GM12874 (cell line): ENCODE measurements around the gene CDH4.

ENCODE experiments used
- TF ChIP-seq, protein P1 (sequence below): IDR thresholded peaks from 2 replicates; pipeline ENCODE4 v1.5.1; 2011; ENCODE audit warnings: low read depth, mild to moderate bottlenecking, control low read depth, low read length, moderate library complexity; ENCODE audit not compliant: insufficient read depth

The CDH4 gene

DNA sequence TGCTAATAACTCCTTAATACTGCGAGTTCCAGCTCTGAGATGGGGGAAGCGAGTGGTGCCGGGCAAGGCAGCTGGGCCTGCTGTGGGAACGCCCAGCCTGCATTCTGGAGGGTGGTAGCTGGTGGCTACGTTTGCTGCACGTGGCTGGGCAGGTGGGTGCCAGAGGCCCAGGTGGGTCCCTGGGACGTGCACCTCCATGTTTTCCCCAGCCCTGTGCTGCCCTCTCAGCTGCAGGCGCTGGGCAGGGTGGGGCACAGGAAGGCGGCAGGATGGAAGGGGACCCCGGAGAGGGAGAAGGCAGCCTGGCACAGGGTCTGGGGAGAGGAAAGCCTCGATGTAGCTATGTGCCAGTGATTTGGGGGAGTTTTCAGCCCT is 388.8 kb downstream of the CDH4 start:
- TF ChIP-seq, protein P1, sequence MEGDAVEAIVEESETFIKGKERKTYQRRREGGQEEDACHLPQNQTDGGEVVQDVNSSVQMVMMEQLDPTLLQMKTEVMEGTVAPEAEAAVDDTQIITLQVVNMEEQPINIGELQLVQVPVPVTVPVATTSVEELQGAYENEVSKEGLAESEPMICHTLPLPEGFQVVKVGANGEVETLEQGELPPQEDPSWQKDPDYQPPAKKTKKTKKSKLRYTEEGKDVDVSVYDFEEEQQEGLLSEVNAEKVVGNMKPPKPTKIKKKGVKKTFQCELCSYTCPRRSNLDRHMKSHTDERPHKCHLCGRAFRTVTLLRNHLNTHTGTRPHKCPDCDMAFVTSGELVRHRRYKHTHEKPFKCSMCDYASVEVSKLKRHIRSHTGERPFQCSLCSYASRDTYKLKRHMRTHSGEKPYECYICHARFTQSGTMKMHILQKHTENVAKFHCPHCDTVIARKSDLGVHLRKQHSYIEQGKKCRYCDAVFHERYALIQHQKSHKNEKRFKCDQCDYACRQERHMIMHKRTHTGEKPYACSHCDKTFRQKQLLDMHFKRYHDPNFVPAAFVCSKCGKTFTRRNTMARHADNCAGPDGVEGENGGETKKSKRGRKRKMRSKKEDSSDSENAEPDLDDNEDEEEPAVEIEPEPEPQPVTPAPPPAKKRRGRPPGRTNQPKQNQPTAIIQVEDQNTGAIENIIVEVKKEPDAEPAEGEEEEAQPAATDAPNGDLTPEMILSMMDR = no peak

DNA sequence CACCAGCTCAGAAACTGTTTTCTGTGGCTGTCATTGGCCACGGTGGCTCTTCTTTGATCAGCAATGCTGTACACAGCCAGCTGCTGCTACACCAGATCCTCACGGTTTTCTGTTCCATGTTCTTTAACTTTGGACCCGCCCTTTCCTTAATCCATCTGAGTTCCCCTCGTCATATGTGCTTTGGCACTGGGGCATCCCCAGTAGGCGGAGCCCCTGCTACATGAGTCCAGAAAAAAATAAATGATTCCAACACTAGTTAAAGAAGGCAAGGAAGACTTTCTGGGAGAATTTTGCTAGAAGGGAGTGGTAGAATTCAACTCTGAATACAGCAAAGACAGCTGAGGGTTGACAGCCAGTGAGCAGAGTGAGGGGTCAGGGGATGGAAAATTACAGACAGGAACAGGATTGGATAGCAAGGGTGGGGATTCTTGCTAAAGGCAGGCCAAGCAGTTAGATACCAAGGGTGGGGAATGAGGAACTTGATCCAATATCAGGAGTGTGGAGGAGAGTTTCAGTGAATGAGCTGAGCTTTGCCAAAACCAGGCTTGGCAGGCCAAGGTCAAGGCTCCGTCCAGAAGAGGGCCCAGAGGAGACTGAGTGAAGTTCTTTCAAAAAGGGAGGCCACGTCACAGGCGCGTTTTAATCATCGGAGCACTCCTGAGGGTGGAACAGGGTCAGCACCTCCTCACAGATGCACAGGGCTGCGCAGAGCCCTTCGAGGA is 391.8 kb downstream of the CDH4 start:
- TF ChIP-seq, protein P1 = no peak

DNA sequence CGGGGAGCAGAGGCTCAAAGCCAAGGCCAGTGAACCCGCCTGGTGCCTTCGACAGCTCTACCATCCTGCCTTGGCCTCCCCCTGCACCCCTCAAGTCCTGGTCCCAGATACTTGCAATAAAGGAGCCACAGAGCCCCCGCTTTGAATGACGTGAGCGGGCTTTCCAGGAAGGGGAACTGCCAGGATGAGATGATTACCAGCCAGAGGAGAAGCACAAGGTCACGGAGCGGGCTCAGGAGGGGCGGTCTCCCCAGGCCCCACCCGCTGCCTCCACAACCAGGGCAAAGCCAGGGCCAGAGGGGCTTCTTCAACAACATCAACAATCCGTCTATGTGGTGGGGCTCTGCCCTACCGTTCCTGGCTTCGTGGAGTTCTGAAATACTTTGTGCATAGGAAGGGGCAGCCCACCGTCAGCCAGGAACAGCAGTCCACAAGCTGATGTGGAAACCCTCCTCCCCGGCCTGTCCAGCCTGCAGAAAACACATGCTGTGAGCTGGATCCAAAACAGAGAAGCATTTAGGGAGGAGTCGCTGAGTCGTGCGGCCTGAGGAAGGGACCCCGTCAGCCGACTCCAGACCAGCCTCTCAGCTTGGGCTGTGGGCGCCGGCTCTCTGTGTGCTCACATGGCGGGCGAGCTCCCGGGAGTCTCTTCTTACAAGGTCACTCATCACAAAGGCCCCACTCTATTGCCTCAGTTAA is 392.5 kb downstream of the CDH4 start:
- TF ChIP-seq, protein P1 = no peak

DNA sequence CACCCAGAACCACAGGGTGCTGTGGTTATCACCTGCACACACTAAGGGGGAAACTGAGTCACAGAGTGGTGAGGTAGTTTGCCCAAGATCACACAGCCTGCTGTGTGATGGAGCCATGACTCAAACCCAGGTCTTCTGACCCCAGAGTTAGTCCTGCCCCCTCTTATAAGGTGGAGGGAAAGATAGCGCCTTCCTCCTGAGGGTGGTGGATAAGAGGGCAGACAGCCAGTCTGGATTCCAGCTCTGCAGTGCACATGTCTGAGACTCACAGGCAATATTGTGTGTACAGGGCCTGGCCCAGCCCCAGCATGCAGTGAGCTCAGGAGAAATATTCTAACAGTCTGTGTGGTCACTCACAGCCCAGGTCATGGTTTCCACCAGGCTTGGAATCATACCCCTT is 393.7 kb downstream of the CDH4 start:
- TF ChIP-seq, protein P1 = no peak

DNA sequence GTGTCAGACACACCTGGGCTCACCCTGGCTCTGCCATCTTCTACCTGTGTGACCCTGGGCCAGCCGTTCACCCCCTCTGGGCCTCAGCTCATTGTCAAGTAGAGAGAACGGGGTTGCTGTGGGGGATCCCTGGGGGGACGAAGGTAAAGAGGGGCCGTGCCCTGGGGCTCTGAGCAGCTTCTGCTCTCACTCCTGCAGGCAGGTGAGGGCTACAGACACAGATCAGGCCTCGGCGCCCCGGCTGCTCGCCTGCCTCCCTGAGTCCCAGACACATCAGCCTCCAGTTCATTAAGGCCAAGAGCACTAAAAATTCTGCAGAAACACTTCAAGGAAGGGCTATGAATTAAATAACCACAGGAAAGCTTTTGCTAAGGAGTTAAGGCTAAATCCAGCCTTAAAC is 394.4 kb downstream of the CDH4 start:
- TF ChIP-seq, protein P1 = no peak

DNA sequence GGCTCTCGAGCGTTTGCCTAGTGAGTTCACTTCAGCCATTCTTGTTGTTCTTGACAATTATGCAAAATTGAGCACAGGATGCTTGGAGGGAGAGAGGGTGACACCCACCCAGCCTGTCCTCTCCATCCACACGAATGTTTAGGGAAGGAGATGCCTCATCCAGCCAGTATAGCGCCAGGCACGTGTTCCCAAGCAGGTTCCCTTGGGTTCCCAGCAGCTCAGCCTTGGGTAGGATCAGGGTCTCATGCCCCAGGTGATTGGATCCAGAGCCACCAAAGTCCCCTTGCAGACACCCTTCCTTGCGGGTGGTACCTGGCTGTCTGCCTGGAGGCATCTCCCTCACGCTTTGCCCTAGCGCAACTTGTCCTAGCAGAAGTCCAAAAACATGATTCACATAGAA is 394.9 kb downstream of the CDH4 start:
- TF ChIP-seq, protein P1 = no peak

DNA sequence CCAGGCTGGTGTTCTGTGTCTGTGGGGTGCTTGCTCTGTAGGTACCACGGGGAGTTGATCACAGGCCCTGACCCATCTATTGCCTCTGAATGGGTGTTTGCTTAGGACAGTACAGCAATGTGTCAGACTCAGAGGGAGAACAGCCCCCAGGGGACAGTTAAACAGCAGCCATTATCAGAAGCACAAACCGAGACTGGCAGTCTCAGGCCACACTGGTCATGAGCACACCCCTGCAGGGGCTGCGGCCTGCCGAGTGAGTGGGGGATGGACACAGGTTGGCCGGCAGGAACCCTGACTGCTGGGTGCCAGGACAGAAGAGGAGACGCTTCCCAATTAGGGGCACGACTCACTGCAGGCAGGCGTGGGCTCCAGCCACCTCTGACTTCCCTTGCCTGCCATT is 395.6 kb downstream of the CDH4 start:
- TF ChIP-seq, protein P1 = no peak
